Smooth muscle cell (in vitro differentiated cells): Measurements from ENCODE around the gene KAZN. TPM values are rescaled to one million over a fixed set of nuclear protein-coding genes. Genes with fewer than 3 reads are reported as not detected.

Experiments used
- DNase-seq: peaks from one replicate; lab custom pipeline; 2025; ENCODE audit not compliant: unreplicated experiment; lab: John Stamatoyannopoulos, UW
- H2AFZ ChIP-seq: fragments of 200-600 bp; sonication (generic); 2 replicates; pipeline ENCODE4 v1.6.0; 2016; ENCODE audit warnings: antibody characterized with exemption, low read depth, mild to moderate bottlenecking
- H3F3A ChIP-seq: fragments of 200-600 bp; sonication (generic); 2 replicates; pipeline ENCODE4 v1.6.0; 2017; ENCODE audit warnings: antibody characterized with exemption, low read depth
- H3K27ac ChIP-seq: fragments of 200-600 bp; sonication (generic); 2 replicates; pipeline ENCODE4 v1.5.1; 2016; ENCODE audit warnings: low read depth, mild to moderate bottlenecking
- H3K27me3 ChIP-seq: fragments of 200-600 bp; sonication (generic); 2 replicates; pipeline ENCODE4 v1.6.1; 2016; ENCODE audit warnings: low read depth, mild to moderate bottlenecking
- H3K36me3 ChIP-seq: fragments of 200-600 bp; sonication (generic); 2 replicates; pipeline ENCODE4 v1.5.1; 2016; ENCODE audit warnings: low read depth
- H3K4me1 ChIP-seq: fragments of 200-600 bp; sonication (generic); 2 replicates; pipeline ENCODE4 v1.5.1; 2016; ENCODE audit warnings: low read depth
- H3K4me2 ChIP-seq: fragments of 200-600 bp; sonication (generic); 2 replicates; pipeline ENCODE4 v1.6.0; 2016; ENCODE audit warnings: mild to moderate bottlenecking
- H3K4me3 ChIP-seq: fragments of 200-600 bp; sonication (generic); 2 replicates; pipeline ENCODE4 v1.5.1; 2016; ENCODE audit warnings: mild to moderate bottlenecking
- H3K79me2 ChIP-seq: fragments of 200-600 bp; sonication (generic); 2 replicates; pipeline ENCODE4 v1.6.0; 2016; ENCODE audit warnings: low read depth, mild to moderate bottlenecking
- H3K9ac ChIP-seq: fragments of 200-600 bp; sonication (generic); 2 replicates; pipeline ENCODE4 v1.6.0; 2016; ENCODE audit warnings: low read depth
- H3K9me3 ChIP-seq: fragments of 200-600 bp; sonication (generic); replicated peaks from 2 replicates; pipeline ENCODE4 v1.5.1; 2016; ENCODE audit warnings: low read depth
- H4K20me1 ChIP-seq: fragments of 200-600 bp; sonication (generic); 2 replicates; pipeline ENCODE4 v1.6.0; 2016; ENCODE audit warnings: low read depth
- WGBS: methylation state at CpG from one replicate; pipeline ENCODE4 v1.1.7; 2016; ENCODE audit warnings: low lambda C conversion rate; 5-methylcytosine and 5-hydroxymethylcytosine counted together
- polyA plus RNA-seq: library from polyadenylated mRNA; unstranded; fragments of >200 nt; fragmentation: Nextera tagmentation; extraction: Ambion mirVana; gene quantifications from 2 replicates; pipeline ENCODE4 v1.2.1, GENCODE V29; 2016
- total RNA-seq: library from RNA; depleted of rRNA; stranded (reverse); fragments of >200 nt; gene quantifications from 2 replicates; pipeline ENCODE4 v1.2.3, GENCODE V29; 2014
- TF ChIP-seq, protein P1 (sequence below): fragments of 200-600 bp; sonication (generic); IDR thresholded peaks from 2 replicates; pipeline ENCODE4 v1.5.1; 2017; ENCODE audit warnings: borderline replicate concordance, mild to moderate bottlenecking, antibody characterized with exemption; ENCODE audit not compliant: insufficient read depth, poor library complexity, severe bottlenecking

Gene KAZN
- total and polyA plus RNA-seq, 2 experiments from 2014 or later: 6.3 to 8.2 TPM

DNA sequence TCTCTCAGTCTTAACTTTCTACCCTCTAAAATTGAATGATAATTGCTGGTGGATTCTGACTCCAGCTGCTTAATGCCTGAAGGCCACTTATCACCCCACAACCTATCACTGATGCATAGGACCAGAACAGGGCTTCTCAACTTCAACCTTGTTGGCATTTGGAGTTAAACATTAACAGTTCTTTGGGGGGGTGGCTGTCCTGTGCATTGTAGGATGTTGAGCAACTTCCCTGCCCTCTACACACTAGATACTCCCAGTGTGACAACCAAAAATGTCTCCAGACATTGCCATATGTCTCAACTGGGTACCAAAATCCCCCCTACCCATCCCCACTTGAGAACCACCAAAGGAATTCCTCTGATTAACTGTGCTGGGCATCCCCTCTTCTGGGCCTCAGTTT is 279.6 kb downstream of the KAZN start:
- peaks cover 5% of the 10 kb centered on the region for H3K4me1 ChIP-seq
- no peaks in the 10 kb centered on the region for H3F3A ChIP-seq
- H3K9me3 ChIP-seq: no peaks in the 10 kb centered on the region
- H3K36me3 ChIP-seq: no peaks in the 10 kb centered on the region
- H3K79me2 ChIP-seq: no peaks in the 10 kb centered on the region
- no peak overlapping the region for H3K4me3 ChIP-seq
- H3K27ac ChIP-seq: no peak overlapping the region
- no peaks in the 10 kb centered on the region for H4K20me1 ChIP-seq
- no peak overlapping the region for H3K9ac ChIP-seq
- H3K27me3 ChIP-seq: peaks cover 6% of the 10 kb centered on the region
- H2AFZ ChIP-seq: no peak overlapping the region
- H3K4me2 ChIP-seq: no peak overlapping the region
- TF ChIP-seq, protein P1, sequence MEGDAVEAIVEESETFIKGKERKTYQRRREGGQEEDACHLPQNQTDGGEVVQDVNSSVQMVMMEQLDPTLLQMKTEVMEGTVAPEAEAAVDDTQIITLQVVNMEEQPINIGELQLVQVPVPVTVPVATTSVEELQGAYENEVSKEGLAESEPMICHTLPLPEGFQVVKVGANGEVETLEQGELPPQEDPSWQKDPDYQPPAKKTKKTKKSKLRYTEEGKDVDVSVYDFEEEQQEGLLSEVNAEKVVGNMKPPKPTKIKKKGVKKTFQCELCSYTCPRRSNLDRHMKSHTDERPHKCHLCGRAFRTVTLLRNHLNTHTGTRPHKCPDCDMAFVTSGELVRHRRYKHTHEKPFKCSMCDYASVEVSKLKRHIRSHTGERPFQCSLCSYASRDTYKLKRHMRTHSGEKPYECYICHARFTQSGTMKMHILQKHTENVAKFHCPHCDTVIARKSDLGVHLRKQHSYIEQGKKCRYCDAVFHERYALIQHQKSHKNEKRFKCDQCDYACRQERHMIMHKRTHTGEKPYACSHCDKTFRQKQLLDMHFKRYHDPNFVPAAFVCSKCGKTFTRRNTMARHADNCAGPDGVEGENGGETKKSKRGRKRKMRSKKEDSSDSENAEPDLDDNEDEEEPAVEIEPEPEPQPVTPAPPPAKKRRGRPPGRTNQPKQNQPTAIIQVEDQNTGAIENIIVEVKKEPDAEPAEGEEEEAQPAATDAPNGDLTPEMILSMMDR: no peak
- DNase-seq: no peak

DNA sequence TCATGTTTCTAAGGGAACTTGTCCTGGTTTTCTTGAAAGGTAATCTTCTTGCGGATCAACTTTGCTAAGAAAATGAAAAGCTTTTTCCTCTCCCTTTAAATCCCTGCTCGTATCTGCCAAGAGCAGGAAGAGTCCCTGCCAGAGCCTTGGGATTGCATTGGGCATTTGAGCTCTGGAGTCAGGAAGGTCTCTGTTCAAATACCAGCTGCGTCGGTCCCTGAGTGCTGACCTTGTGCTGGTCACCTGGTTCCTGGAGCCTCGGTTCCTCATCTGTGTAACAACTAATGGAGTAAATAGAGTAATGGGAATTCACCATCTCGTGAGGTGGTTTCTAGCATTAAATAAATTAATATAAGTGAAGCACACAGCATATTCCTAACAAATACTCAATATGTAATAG is 280.5 kb downstream of the KAZN start:
- no peaks in the 10 kb centered on the region for H3K9me3 ChIP-seq
- H3K27ac ChIP-seq: no peak overlapping the region
- H3K79me2 ChIP-seq: no peaks in the 10 kb centered on the region
- 85% methylated on average over 6 of the region's 6 CpGs for WGBS
- H3K4me2 ChIP-seq: no peak overlapping the region
- no peaks in the 10 kb centered on the region for H3K36me3 ChIP-seq
- no peaks in the 10 kb centered on the region for H4K20me1 ChIP-seq
- no peak for DNase-seq
- H3K4me3 ChIP-seq: no peak overlapping the region
- TF ChIP-seq, protein P1: no peak
- H3F3A ChIP-seq: no peaks in the 10 kb centered on the region
- no peak overlapping the region for H3K9ac ChIP-seq
- peaks cover 5% of the 10 kb centered on the region for H3K4me1 ChIP-seq
- H2AFZ ChIP-seq: no peak overlapping the region
- peaks cover 6% of the 10 kb centered on the region for H3K27me3 ChIP-seq

DNA sequence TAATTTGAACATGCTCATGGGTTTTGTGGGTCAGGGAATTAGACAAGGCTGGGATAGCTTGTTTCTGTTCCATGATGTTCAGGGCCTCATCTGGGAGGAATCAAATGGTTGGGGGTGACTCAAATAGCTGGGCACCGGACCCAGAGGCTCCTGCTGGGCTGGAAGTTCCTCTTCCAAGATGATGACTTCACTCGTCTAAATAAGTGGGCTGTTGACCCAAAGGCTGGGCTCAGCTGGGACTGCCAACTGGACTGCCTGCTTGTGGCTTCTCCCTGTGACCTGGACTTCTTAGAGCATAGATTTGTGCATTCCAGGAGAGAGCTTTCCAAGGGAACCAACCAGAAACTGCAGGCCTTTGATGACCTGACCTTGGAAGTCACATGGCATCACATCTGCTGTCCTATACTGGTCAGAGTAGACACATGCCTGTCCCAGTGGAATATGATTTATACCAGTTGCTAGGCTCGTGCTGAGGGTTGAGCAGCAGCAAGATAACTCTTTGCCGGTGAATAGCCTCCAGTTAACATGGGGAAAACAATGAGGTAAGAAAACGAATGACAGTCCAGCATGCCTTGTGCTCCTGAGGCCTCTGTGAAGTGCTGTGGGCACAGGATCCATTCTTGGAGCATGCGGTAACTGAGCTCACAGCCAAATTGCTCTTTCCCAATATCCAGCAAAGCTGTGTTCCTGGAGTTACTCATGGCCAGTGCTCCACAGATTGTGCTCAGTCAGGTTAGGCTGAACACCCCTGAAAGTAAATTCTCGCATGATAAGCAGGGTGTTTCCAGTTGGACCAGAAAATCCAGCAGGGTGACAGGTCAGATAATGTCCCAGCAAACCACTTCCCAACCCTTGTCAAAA is 282.2 kb downstream of the KAZN start:
- Histone ChIP-seq H3F3A (no peaks in the 10 kb centered on the region), H3K9me3 (no peaks in the 10 kb centered on the region), H2AFZ (no peak overlapping the region), H3K27ac (peak overlapping the region; percentile 75), H3K27me3 (peaks cover 2% of the 10 kb centered on the region), H4K20me1 (no peaks in the 10 kb centered on the region), H3K4me3 (no peak overlapping the region), H3K79me2 (no peaks in the 10 kb centered on the region), H3K36me3 (no peaks in the 10 kb centered on the region), H3K4me2 (no peak overlapping the region), H3K9ac (no peak overlapping the region), H3K4me1 (peaks cover 1% of the 10 kb centered on the region)
- TF ChIP-seq, protein P1: no peak
- 65% methylated on average over 7 of the region's 7 CpGs for WGBS
- no peak for DNase-seq
